Occipital lobe (tissue), 1 donor: Measurements from ENCODE around the gene GALNT14. TPM values are rescaled to one million over a fixed set of nuclear protein-coding genes. Genes with fewer than 3 reads are reported as not detected.

Experiments
- total RNA-seq: library from RNA; depleted of rRNA; stranded (reverse); fragments of >200 nt; gene quantifications from one replicate; pipeline ENCODE4 v1.2.3, GENCODE V29; 2014

Gene GALNT14
- total RNA-seq, 1 donor from 2014 or later, result 4.7 TPM

Other genes starting within 250 kb of the GALNT14 start
- 1.4 TPM for gene CAPN14, start 79.1 kb upstream of the GALNT14 start, total RNA-seq
- gene EHD3, start 95.7 kb upstream of the GALNT14 start, total RNA-seq, result 7.5 TPM